ENCODE results near the gene SUSD5. TPM values are rescaled to one million over a fixed set of nuclear protein-coding genes. Genes with fewer than 3 reads are reported as not detected.

The SUSD5 gene
- total RNA-seq, 6 experiments from 2014 or later, result 0.33 to 0.74 (median 0.43) TPM

- no peak for TF ChIP-seq CTCF (IDR thresholded peaks at IDR 0.05)
- no peak overlapping the region for H3K4me3 Mint-ChIP-seq
- no peaks in the 10 kb centered on the region for H3K9me3 Mint-ChIP-seq
- peaks cover 16% of the 10 kb centered on the region for H3K27me3 Mint-ChIP-seq (ENCODE audit: insufficient read depth)
- H3K4me1 Mint-ChIP-seq (ENCODE audit: low read depth), result no peaks in the 10 kb centered on the region
- DNase-seq, result no peak
- H3K27ac Mint-ChIP-seq, result no peak overlapping the region
- no peaks in the 10 kb centered on the region for H3K36me3 Mint-ChIP-seq (ENCODE audit: low read depth)
These were observed 113.2 kb downstream of the SUSD5 start for GRCh38 chr3:33105341-33105948.

- Mint-ChIP-seq H3K4me3 (no peak overlapping the region), H3K27me3 (ENCODE audit: insufficient read depth) (peaks cover 16% of the 10 kb centered on the region), H3K4me1 (ENCODE audit: low read depth) (no peaks in the 10 kb centered on the region), H3K36me3 (ENCODE audit: low read depth) (no peaks in the 10 kb centered on the region), H3K27ac (no peak overlapping the region), H3K9me3 (no peaks in the 10 kb centered on the region)
- TF ChIP-seq CTCF (IDR thresholded peaks at IDR 0.05), result no peak
- no peak for DNase-seq
These were observed 113.8 kb downstream of the SUSD5 start for GRCh38 chr3:33104803-33105202.

- no peak overlapping the region for H3K4me3 Mint-ChIP-seq
- peaks cover 16% of the 10 kb centered on the region for H3K27me3 Mint-ChIP-seq (ENCODE audit: insufficient read depth)
- no peaks in the 10 kb centered on the region for H3K36me3 Mint-ChIP-seq (ENCODE audit: low read depth)
- no peaks in the 10 kb centered on the region for H3K9me3 Mint-ChIP-seq
- H3K4me1 Mint-ChIP-seq (ENCODE audit: low read depth), result peaks cover 7% of the 10 kb centered on the region
- TF ChIP-seq CTCF (IDR thresholded peaks at IDR 0.05), result no peak
- DNase-seq, result no peak
- H3K27ac Mint-ChIP-seq, result no peak overlapping the region
These were observed 115.1 kb downstream of the SUSD5 start for GRCh38 chr3:33103480-33103879.

- no peaks in the 10 kb centered on the region for H3K9me3 Mint-ChIP-seq
- no peak overlapping the region for H3K4me3 Mint-ChIP-seq
- DNase-seq, result no peak
- H3K27ac Mint-ChIP-seq, result no peak overlapping the region
- H3K36me3 Mint-ChIP-seq (ENCODE audit: low read depth), result no peaks in the 10 kb centered on the region
- H3K27me3 Mint-ChIP-seq (ENCODE audit: insufficient read depth), result peaks cover 13% of the 10 kb centered on the region
- peaks cover 7% of the 10 kb centered on the region for H3K4me1 Mint-ChIP-seq (ENCODE audit: low read depth)
- no peak for TF ChIP-seq CTCF (IDR thresholded peaks at IDR 0.05)
These were observed 115.6 kb downstream of the SUSD5 start for GRCh38 chr3:33103034-33103433.

- Mint-ChIP-seq H3K9me3 (no peaks in the 10 kb centered on the region), H3K27me3 (ENCODE audit: insufficient read depth) (peaks cover 4% of the 10 kb centered on the region), H3K4me1 (ENCODE audit: low read depth) (peaks cover 18% of the 10 kb centered on the region), H3K4me3 (no peak overlapping the region), H3K27ac (no peak overlapping the region), H3K36me3 (ENCODE audit: low read depth) (no peaks in the 10 kb centered on the region)
- no peak for TF ChIP-seq CTCF (IDR thresholded peaks at IDR 0.05)
- no peak for DNase-seq
These were observed 118.4 kb downstream of the SUSD5 start for GRCh38 chr3:33100229-33100628.

Other genes starting within 250 kb of the SUSD5 start
- 10 to 100 TPM; 71.0 to 95.8 (median 79.9) TPM for gene GLB1, start 121.7 kb downstream of the SUSD5 start, total RNA-seq (2021; fragmentation: NEBNext Ultra II Directional; extraction: Animal tissue kit (Norgen Biotek cat#: 25700))
- gene TMPPE, start 121.7 kb downstream of the SUSD5 start, total RNA-seq (2021; fragmentation: NEBNext Ultra II Directional; extraction: Animal tissue kit (Norgen Biotek cat#: 25700)), result 1 to 10 TPM; 6.0 to 8.7 (median 7.3) TPM
- 100 to 1,000 TPM; 261 to 322 (median 296) TPM for gene CRTAP, start 104.8 kb downstream of the SUSD5 start, total RNA-seq (2021; fragmentation: NEBNext Ultra II Directional; extraction: Animal tissue kit (Norgen Biotek cat#: 25700))
- 10 to 100 TPM in 4 of 6 experiments, 1 to 10 TPM in 2; 8.1 to 12.2 (median 10.3) TPM for gene FBXL2, start 58.6 kb upstream of the SUSD5 start, total RNA-seq (2021; fragmentation: NEBNext Ultra II Directional; extraction: Animal tissue kit (Norgen Biotek cat#: 25700))
- gene UBP1, start 221.6 kb upstream of the SUSD5 start, total RNA-seq (2021; fragmentation: NEBNext Ultra II Directional; extraction: Animal tissue kit (Norgen Biotek cat#: 25700)), result 10 to 100 TPM; 62.0 to 69.0 (median 64.0) TPM

All from HFFc6 (cell line).